HG03439 (cell line): ENCODE data around the gene ZNF423.
A peak's percentile ranks its signal among the peaks of the same experiment; 100 is the strongest.

Experiments used
- ATAC-seq: cut with Tn5 transposase; IDR thresholded peaks from one replicate; pipeline ENCODE4 v1.9.1; 2021; ENCODE audit warnings: mild to moderate bottlenecking, moderate library complexity; ENCODE audit not compliant: unreplicated experiment

ZNF423 gene

DNA sequence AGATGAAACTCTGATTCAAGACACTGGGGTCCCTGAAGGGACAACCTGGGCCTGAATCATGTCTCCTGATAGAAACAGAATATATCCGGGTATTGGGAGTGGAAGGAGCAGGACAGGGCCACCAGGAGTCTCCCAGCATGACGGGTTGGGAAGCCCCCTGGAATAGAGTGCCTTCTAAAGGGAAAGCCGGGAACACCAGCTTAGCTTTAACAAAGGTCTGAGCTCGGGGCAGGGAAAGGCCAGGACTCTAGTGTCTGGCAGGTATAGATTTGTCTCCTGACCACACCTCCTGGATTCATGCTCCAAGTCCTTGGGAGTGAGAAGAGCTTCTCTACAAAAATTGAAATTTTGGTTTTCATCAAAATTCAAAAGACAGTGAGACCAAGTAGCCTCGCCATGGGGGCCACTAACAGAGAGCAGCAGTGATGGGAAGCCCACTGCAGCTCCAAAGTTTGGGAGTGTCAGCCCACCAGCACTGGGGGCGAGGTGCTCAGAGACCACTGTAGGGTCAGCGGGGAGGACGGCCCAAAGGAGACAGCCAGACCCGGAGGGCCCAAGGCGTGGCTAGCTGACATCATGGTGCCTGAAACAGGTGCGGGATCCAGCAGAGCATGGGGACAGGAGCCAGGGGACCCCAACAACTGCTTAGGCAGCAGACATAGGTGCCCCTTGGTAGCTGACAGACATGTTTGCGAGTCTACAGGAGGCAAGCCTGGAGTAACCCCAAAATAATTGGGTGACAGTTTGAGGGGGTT, 401.3 kb downstream of the ZNF423 start:
- no peak for ATAC-seq

DNA sequence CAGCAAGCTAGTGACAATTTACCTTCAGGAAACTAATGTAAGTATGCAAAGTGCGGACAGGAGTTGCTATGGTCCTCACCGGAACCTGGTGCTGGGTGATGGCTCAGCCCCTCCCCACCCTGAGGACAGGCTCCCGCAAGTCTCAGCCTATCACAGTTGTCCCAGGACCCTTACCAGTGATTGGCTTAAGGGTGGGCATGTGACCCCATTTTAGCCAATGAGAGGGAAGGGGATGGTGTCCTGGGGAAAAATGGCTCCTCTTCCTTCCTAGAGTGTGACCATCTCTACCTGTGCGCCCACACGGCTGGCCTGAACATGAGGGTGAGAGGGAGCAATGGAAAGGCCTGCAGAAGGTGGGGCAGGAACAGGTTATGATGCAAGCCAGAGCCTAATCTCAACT, 401.9 kb downstream of the ZNF423 start:
- no peak for ATAC-seq

- ATAC-seq: no peak
These were observed 402.9 kb downstream of the ZNF423 start for GRCh38 chr16:49453021-49453420.

DNA sequence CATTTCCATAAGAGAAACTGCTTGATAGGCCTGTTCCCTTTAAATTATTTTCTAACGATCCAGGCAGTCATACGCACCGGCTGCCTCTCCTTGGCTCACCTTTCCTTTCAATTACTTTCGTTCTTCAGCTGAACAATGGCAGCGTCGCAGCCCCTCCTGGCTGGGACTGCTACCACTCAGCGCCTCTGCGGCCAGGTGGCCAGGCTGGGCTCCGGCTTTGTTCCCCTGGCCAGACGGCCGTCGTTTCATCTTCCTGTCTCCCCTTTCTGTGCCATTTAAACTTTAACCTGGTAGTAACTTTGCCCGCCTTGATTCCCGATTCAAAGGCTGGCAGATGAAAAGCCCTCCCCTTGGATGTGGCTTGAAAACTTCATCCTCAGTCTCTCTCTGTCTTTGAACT, 403.3 kb downstream of the ZNF423 start:
- ATAC-seq: no peak

GRCh38 chr16:49452108-49452507, 403.8 kb downstream of the ZNF423 start:
- ATAC-seq: no peak

GRCh38 chr16:49446805-49447204, 409.1 kb downstream of the ZNF423 start:
- ATAC-seq: no peak

DNA sequence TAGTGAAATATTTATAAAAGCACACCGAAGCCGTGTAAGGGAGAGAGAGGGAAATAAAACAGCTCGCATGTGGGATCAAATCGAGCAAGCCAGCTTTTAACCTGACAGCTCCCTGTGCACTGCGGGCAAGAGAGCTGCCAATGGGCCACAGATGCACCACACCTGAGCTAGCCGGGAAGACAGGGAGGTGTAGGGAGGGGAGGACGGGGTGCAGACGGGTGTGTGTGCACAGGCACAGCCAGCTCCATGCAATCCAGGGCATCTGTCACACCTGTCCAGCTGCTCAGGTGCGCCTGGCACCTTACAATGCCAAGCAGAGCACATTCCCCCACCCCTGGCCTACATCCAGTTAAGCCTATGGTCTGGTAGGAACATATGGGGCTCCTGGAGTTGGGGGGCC, 412.3 kb downstream of the ZNF423 start:
- ATAC-seq: no peak

- ATAC-seq: no peak
These were observed 413.1 kb downstream of the ZNF423 start for GRCh38 chr16:49442805-49443204.

- ATAC-seq: peak; percentile 90
These were observed 414.5 kb downstream of the ZNF423 start for GRCh38 chr16:49441366-49441780.

DNA sequence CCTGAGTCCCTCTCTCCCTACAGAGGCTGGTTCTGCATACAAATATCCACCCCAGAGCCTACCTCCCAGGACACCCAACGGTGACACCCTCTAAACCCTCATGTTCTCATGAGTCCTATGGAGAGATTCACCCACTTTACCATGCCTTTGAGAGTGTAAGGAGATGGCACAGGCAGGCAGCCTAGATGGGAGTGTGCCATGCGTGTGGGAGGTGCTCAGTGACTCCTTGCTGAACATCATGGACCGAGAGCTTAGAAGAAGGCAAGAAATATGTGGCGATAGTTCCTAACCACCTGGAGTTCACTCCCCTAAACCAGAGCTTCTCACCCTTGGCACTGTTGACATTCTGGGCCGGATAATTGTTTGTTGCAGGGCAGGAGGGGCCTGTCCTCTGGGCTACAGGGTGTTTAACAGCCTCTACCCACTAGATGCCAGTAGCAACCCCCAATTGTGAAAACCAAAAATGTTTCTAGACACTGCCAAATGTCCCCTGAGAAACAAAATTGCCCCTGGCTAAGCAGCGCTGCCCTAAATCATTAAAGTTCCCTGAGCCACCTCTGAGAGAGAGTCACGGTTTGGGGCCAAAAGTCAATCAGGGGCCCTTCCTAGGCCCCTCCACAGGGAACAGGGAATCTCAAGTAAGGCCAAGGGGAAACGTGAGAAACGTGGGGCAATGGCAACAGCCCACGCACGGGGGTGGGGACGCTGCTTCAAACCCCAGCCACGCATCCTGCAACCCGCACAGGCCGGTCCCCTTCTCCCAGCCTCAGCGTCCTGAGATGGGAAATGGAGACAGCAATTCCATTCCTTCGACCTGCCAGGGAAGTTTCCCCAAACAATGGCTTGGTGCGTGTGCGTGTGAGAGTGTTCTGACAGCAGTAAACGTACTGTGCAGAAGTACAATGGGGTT, 415.5 kb downstream of the ZNF423 start:
- ATAC-seq: no peak

GRCh38 chr16:49439676-49440075, 416.2 kb downstream of the ZNF423 start:
- no peak for ATAC-seq

DNA sequence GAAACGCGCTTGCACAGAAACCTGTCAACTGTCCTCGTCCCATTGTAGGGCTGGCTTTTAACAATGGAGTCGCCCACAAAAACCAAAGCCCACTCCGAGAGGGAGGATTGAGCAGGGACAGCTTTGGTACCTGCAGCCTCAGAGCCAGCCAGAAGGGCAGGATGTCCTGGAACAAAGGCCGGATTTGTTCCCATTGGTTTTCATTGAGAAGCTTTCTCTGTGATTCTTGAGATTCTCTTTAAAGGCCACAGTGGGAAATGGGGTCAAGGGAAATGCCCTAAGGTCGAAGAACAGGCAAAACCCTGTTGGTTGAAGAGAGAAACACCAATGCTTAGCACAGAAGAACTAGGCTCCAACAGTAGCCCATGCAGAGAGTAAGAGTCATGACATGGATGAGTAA, 416.9 kb downstream of the ZNF423 start:
- ATAC-seq: no peak
